IPS-11a (cell line): ENCODE data around the gene TAL1.

Experiments used
- H3K4me3 ChIP-seq: one replicate; pipeline ENCODE4 v1.5.1; 2013; ENCODE audit warnings: low read depth, low read length, control low read depth

The TAL1 gene

DNA sequence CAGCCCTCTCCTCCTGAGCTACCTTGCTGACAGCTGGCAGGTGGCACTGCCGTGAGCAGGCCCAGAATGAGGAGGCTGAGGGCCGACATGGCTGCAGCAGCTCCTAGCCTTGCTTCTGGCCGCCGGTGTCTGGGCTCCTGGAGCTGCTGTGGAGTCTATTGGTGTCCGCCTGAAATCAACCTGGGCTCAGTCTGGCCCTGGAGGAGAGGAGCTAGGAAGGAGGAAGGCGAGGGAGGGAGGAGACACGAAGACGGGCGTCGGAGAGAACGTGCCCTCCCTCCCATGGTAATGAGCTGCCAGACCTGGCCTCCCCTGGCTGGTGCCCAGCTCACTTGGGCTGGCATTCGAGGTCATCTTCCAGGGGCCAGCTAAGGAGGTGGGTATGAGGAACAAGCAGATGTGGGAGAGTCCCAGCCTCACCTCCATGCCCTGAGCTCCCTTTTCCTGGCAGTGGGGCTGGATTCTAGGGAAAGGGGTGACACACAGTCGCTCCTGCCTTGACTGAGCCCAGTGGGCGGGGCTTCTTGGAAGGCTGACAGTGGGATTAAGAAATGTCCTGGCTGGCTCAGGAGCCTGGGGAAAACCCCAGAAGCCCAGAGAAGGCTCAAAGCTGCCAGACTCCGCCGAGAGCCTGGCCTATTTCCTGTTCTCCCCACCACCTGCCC is 42.0 kb downstream of the TAL1 start, which contains the start of gene PDZK1IP1:
PDZK1IP1 (minus strand) TSS at position 193 of the 665 bp plus-strand sequence; CDS start at position 89, 104 bp downstream.
- H3K4me3 ChIP-seq, result no peak within 1 kb of the TSS

DNA sequence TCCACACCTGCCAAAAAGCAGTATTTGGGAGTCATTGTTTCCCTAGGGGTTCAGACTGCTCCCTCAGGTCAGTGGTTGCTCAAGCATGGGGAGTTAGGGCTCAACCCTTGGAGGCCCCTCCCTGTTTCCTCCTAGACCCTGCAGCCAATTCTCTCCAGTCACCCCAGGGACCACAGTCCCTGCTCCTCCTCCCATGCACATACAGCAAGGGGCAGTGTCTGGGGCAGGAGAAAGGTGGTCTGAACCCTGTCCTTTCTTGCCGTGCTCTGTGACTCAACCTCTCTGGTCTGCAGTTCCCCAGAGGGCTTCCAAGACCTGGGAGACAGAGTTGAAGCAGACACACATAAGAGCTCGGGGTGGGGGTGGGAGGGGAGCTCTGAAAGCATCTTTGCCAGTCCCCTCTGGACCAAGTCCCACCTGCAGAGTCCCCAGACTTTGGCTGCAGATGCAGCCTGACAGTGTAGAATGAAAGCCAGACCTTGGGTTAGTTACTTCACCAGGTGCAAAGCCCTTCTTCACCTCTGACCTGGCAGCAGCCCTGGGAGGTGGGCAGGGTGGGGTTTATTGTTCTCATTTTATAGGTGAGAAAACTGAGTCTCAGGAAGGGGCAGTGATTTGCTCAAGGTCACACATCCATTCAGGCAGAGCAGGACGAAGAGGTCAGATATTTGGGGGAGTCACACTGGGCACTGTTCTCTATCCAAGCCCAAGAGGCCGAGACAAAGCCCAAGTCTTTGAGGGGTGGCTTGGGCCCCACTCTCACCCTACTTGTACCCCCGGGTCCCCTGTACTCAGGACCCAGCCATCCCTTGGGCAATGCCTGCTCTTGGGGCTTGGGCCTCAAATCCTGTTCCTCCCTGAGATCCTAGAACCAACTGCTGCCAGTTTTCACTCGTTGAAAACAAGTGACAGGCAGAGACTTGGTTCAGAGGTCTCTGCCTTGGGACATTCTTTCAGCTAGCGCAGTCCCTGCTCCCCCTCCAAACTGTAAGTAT is 42.9 kb downstream of the TAL1 start:
- no peak overlapping the region for H3K4me3 ChIP-seq

DNA sequence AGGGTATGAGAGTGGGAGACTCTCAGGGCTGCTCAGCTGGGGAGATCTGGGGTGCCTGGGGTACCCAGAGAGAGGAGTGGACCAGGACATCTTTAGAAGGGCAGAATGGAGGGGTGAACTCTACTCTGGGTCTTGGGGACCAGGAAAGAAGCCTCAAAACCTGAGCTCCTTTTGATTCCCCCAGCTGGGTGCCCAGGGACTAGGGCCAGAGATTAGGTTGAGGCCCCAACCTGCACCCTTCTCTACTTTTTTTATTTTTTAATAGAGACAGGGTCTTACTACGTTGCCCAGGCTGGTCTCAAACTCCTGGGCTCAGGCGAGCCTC is 44.1 kb downstream of the TAL1 start:
- no peak overlapping the region for H3K4me3 ChIP-seq

DNA sequence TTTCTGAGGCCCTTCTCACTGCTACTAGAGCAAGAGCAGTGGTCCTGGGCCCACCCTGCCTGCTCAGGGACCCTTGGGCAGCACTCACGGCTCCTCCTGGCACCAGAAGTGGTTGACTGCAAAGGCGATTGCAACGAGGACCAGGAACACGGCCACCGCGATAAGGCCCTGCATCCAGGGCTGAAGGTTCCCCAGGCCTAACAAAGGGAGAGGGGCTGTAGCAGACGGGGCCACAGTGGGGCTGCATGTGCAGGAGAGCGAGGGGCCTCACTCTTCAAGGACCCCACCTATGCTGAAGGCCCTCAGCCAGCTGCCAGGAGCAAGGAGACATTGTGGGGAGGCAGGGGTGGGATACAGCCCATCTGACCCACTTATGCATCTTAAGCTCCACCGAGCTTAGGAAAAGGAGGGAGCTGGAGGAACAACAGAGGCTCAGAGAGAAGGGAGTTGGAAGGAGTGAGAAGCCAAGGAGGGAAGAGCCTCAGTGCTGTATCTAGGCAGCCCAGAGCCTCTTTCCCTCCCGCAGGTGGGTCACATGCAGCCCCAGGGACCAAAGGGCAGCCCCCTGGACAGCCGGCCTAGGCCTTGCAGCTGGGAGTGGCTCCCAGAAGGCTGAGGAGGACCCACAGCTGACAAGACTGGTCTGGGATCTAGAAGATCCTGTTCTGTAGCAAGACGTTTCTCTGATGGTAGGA is 44.6 kb downstream of the TAL1 start:
- H3K4me3 ChIP-seq, result no peak overlapping the region

DNA sequence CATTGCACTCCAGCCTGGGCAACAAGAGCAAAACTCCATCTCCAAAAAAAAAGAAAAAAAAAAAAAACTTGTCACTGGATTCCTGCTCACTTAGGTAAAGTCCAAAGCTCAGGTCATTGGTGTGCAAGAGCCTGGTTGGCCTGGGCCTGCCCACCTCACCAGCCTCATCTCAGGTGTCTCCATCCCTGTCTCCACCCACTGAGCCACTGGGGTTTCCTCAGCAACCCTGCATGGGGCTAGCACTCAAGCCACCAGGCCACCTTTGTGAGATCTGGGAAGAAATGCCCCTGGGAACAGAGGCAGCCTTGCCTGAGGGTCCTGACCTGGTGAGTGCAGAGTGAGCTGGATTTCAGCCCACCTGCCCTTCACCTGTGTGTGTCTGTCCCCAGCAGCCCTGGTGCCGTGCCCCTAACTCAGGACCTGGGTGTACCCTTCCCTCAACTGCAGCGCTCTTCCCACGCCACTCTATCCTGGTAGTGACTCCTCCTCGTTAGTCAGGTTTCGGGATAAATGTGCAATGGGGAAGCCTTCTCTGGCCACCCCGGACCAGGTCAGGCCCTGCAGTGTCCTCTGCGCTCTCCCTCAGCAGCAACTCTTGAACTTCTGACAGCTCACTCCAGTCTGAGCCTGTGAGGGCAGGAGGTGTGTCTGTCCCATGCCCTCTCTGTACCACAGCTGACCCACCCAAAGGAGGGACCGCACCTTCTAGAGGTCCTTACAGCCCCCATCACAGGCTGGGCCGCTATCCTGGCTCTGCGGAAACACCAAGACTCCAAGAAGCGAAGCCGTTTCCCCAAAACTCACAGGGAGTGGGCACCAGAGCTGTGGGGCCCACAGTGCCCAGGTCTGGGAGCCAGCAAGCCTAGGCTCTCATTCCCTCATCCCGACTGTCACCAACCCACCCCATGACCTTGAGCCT is 45.5 kb downstream of the TAL1 start:
- H3K4me3 ChIP-seq, result no peak overlapping the region

DNA sequence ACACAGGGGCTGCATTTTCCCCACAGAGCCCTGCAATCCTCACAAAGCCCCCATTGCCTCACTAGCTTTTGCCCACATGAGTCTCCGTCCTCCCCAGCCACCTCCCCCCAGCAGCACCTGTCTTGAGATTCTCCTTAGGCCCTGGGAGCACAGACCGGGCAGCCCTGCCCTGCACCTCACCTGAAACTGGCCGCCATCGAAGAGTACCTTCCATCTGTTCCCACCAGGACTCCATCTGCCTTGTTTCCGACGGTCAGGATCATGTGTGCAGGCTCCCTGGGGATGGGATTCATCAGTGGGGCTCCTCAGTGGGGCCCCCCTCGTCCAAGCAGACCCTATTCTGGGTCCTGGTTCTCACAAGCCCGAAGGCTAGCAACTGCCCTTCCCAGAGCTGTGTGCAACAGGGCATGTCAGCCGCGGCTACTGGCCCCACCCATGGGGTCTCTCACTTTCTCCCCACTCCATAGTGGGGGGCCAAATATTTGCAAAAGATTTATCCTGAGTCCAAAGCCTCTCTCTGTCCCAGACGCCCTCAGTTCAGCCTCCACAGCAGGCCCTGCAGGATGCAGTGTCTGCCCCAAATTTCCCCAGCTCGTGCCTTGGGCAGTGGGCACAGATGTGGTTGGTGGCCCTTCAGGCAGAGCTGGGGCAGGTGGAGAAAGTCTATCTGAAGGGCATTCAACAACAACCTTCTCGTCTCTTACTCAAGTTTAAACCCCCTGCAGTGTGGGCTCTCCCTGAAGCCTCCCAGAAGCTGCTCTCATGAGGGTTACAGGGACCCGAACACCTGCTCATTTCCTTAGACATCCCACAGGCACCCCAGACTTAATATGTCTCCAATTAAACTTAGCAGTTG is 47.0 kb downstream of the TAL1 start:
- no peak overlapping the region for H3K4me3 ChIP-seq

DNA sequence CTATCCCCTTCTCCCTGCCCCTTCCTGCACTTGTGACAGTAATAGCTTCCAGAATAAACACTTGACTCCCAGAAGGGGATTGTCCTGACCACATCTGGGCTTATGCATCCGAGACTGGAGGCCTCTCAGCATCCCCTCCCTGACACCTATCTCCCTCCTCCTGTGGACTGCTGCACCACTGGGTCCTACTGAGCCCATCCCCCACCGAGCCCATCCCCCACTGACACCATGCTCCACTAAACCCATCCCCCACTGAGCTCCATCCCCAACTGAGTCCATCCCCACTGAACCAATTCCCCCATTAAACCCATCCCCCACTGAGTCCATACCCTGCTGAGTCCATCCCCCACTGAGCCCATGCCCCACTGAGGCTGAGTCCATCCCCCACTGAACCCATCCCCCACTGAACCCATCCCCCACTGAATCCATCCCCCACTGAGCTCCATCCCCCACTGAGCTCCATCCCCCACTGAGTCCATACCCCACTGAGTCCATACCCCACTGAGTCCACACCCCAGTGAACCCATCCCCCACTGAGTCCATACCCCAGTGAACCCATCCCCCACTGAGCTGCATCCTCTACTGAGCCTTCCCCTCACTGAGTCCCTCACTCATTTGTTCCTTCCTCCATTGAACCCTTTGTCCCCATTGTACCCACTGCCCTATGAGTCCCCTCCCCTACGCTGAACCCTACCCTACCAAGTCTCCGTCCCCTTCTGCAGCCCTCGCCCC is 47.8 kb downstream of the TAL1 start:
- H3K4me3 ChIP-seq, result no peak overlapping the region

DNA sequence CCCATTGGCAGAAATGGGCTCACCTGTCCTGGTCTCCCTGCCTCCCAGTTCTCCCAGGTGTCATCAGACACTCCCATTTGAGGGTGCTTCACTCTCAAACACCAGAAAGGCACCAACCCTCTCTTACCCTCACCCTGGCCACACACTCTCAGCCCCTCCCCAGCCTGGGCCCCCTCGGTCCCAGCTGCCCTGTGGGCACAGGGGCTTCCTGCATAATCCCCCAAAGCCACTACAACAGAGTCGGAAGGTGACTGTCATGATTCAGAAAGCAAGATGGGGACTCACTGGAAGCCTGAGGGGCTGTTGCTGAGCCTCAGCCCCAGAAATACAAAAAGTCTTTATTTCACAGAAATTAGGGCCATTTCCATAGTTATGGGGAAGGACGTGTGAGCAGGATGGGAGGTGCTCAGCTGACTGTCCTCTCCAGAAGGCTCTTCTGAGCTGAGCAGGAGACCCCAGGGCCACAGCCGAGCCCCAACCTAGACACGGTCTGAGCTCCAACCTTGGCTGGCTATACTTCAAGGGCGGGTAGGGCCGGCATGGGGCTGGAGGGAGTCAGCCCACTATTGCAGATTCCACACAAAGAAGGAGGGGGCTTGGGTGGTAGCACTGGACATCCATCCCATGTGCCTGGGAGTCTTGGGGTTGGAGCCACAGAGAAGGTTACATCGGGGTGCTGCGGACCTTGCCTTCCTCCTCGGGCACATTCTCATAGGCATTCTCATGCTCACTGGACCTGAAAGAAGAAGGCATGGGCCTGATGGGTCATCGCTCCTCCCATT is 48.5 kb downstream of the TAL1 start:
- H3K4me3 ChIP-seq, result no peak overlapping the region

DNA sequence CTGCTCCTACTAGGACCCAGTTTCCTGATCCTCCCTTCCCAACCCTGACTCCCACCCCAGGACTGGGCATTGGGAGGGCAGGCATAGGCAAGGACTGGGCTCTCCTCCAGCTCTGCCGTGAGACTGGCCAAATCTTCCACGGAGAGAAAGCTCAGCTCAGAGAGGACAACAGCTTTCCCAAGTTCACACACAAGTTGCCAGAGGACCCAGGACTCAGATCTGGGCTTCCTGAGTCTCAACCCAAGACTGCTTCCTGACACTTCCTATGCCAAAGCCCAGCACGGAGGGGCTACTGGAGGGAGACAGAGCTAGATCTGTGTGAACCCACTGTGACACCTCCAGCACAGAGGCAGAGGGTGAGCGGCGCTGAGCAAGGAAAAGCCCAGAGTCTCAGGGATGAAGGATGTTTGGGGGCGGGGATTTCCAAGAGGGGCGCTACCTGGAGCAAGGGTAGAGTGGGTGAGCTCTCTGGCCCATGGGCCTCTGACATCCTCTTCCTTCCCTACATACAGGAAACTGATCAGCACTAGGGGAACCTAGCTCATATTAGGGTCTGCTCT is 49.3 kb downstream of the TAL1 start:
- no peak overlapping the region for H3K4me3 ChIP-seq

DNA sequence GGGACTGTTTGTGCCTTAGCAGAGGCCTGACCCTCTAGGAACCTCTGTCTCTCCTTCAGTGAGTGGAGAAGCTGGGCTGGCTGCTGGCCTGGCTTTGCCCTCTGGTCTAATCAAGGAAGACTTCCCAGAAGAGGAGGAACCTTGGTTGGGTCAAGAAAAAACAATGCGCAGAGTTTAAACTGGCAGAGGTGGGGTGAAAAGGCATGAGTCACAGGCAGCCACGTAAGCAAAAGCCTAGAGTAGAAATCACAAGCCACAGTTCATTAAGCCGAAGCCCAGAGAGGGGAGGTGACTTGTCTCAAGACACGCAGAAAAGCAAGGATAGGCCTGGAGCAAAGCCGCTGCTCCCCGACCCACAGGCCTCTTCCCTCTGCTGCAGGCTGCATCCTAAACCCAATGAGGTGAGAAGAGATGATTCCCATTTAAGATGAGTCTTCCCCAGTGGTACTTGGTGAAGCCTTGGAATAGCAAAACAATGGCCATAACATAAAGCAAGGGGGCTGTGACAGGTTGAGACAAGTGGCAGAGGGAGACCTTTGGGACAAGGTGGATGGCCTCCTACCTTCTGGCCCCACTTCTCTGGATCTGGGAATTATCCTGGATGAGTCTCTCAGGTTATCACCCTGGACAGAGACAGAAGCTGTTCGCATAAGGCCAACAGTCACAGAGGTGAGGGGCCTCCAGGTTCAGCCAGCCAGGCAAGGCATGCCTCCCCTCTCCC is 49.9 kb downstream of the TAL1 start:
- no peak overlapping the region for H3K4me3 ChIP-seq

DNA sequence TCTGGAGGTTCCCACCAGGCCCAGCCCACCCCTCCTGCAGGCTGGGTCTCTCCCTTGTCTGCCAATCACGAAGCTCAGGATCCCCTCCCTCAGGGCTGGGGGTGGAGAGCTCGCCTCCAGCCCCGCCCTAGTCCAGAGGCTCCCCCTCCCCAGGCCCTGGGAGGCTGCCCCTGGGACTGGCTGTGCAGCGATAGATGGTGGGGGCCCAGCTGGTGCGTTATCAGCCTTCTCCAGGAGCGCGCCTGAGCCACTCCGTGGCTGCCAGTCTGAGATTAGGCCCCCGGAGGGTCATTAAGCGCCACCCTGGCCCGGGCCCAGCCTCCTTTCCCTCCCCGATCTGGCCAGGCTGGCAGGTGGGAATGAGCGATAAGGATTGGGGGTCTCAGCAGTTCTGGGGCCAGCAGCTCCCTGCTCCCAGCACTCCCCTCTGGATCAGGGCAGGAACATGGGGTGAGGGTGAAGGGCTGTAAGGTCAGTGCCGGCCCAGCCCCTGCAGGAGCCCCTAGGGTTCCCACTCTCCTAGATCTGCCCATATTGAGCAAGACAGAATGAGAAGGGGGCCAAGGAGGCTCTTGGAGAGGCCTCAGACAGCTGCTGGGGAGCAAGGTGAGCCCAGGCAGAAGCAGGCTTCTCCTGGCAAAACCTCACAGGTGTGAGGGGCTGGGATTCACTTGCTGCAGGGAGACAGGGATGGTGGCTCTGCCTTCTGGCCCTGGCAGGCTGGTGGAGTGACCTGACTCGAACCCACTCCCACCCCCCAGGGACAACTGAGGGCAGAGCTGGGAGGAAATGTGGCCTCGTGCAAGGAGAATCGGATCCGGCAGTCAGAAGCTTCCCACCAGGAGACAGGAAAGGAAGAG is 50.7 kb downstream of the TAL1 start:
- H3K4me3 ChIP-seq, result no peak overlapping the region

DNA sequence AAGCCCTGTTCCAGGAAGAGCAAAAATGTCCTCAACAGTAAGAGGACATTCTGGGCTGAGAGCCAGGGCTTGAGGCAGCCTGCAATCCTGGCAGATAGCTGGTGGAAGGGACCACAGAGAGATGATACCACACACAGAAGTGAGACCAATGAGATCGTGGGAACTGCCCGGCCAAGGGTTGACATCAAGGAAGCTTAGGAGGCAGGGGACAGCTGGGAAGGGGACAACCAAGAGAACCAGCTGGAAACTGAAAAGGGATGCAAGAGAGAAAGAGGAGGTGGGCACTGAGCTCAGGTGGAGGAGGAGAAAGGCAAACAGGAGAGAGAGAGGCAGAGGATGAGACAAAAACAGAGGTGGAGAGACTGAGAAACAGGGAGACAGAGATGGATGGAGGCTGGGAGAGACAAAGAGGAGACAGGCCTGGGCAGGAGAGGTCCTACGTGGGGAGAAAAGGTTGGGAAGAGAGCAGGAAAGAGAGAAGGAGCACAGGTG is 51.4 kb downstream of the TAL1 start:
- H3K4me3 ChIP-seq, result no peak overlapping the region

DNA sequence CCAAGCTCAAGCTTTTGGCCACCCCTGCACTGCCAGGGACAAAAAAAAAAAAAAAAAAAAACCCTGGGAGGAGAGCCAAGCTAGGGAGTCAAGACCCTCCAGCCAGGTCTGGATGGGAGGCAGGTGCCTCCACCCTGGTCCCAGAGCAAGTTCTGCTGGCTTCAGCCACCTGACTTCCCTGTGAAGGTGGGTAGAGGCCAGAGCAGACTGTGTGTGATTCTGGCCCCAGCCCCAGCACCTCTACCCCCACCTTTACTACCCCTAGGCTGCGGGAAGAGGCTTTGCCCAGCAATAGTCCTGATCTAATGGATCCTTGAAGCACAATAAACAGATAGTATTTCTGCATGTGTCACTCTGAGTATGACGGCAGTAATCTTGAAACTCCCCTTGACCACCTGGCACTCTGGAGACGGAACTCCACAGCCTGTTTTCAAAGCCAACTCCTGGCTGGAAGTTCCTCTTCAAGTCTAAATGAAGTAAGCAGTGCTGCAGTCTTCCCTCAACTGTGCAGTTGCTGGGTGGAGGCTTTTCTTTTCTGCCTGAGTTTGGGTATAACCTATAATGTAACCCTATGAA is 51.9 kb downstream of the TAL1 start:
- H3K4me3 ChIP-seq, result no peak overlapping the region

DNA sequence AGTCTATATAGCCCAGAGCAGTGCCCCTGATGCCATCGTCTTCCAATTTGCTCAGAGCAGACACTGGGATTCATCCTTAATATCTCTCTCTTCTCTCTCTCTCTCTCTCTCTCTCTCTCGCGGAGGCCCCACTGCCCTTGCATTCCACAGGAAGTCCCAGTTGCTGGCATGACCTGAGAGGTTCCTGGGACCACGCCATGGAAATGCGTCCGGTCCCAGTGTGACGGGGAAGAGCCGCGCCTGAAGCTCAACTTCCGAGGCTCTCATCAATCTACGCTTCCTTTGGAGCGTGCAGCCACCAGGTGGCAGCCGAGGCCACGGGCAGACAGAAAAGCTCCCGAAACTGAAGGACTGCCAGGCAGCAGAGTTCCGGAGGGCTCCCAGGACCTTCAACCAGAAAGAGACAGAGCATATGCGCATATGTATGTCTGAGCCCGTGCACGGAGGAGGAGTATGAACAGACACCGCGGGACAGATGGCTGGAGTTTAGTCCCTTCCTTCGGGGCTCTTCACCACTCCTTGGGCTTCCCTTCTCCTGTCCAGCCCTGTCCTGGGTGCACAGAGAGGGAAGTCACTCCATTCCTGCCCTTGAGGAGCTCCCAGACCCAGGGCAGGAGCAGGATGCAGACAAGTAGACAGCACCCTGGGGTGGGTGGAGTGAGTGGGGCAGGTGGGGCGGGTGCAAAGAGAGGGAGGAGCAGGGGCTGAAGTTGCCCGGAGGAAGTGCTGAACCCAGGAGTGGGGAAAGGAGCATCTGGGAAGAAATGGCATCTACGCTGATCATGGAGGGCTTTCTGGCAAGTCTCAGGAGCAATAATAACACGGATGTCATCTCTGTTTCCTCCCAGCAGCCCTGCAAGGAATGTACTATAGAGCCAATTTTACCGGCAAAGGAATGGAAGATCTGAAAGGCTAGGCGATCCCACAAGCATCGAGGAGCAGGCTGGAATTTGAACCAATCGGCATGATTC is 52.7 kb downstream of the TAL1 start:
- peak overlapping the region; percentile 44 for H3K4me3 ChIP-seq

DNA sequence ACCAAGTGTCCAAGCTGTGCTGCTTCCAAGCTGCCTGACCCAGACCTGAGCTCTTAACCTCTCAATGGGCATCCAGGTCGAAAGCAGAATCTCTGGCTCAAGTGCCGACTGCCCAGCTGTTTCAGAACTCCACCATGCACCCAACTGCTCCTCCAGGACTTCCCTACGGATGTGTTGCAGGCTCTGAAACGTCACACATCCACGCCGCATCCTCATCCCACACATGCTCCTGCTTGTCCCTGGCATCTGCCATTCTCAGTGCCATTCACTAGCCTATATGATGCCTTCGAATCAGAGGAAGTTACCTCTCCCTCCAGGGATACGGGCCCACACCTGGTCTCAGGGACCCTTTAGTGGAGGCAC is 53.4 kb downstream of the TAL1 start:
- peak overlapping the region; percentile 44 for H3K4me3 ChIP-seq
